Aorta (tissue), 5 donors: Measurements from ENCODE around the gene WASHC3. TPM values are rescaled to one million over a fixed set of nuclear protein-coding genes. Genes with fewer than 3 reads are reported as not detected.

Experiments used
- ATAC-seq: fragments of 200-7000 bp; cut with Tn5 transposase; one replicate; pipeline ENCODE4 v1.9.1; 2022; ENCODE audit warnings: moderate library complexity; ENCODE audit not compliant: low FRiP score
- DNase-seq, 2 donors: peaks; one replicate each; pipeline ENCODE4 v3.0.0-alpha.2; 2020
- H3K27ac ChIP-seq, 2 donors: one replicate each; pipeline ENCODE4 v1.5.1; 2013; ENCODE audit warnings: low read length in 2 of 2, mild to moderate bottlenecking in 2 of 2, moderate library complexity in 2 of 2, control low read depth in 1 of 2, inconsistent platforms in 1 of 2, low read depth in 1 of 2
- H3K27me3 ChIP-seq, 2 donors: one replicate each; pipeline ENCODE4 v1.6.1; 2013; ENCODE audit warnings: control low read depth in 1 of 2, low read length in 1 of 2, mild to moderate bottlenecking in 1 of 2, moderate library complexity in 1 of 2; ENCODE audit not compliant: insufficient read depth in 2 of 2, control insufficient read depth in 1 of 2
- H3K36me3 ChIP-seq, 2 donors: one replicate each; pipeline ENCODE4 v1.6.1; 2013; ENCODE audit warnings: control low read depth in 1 of 2, low read length in 1 of 2, mild to moderate bottlenecking in 1 of 2; ENCODE audit not compliant: insufficient read depth in 2 of 2, control insufficient read depth in 1 of 2
- H3K4me1 ChIP-seq, 2 donors: one replicate each; pipeline ENCODE4 v1.6.1; 2013; ENCODE audit warnings: low read length in 2 of 2, control low read depth in 1 of 2, mild to moderate bottlenecking in 1 of 2, moderate library complexity in 1 of 2; ENCODE audit not compliant: insufficient read depth in 2 of 2, control insufficient read depth in 1 of 2
- H3K4me3 ChIP-seq, 2 donors: one replicate each; pipeline ENCODE4 v1.5.1; 2013; ENCODE audit warnings: low read length in 2 of 2, control low read depth in 1 of 2, mild to moderate bottlenecking in 1 of 2
- H3K9me3 ChIP-seq: one replicate; pipeline ENCODE4 v1.6.1; 2013; ENCODE audit warnings: mild to moderate bottlenecking, low read length; ENCODE audit not compliant: control insufficient read depth
- WGBS, 2 donors: extraction: QIAGEN DNeasy Blood & Tissue Kit; methylation state at CpG; one replicate each; pipeline ENCODE4 v1.1.7; 2013; 5-methylcytosine and 5-hydroxymethylcytosine counted together
- intact Hi-C, 2 donors: fragments of 100-400 bp; cut with DNase I; formaldehyde crosslinking; loops; one replicate each; pipeline versions ENCODE4 v1.14.2 to v1.15.0; 2022
- polyA plus RNA-seq, 2 donors: library from polyadenylated mRNA; stranded (reverse); fragments of 200-250 nt; gene quantifications; one replicate each; pipeline ENCODE4 v1.2.3, GENCODE V29; 2013
- total RNA-seq, 2 donors: library from RNA; stranded (reverse); fragmentation: NEBNext Ultra II Directional; extraction: Animal tissue kit (Norgen Biotek cat#: 25700); gene quantifications; one replicate each; pipeline ENCODE4 v1.2.1, GENCODE V29; 2021
- donor health status: healthy with polysubstance abuse.
- donor health status: Bipolar disorder and iron deficiency.
- donor health status: DM: no; HTN: no; CAD: no.
- donor health status: DM: no; HTN: no; CAD: no.
- donor health status: DM: yes; HTN: yes; CAD: no.

Gene WASHC3
- total and polyA plus RNA-seq, 4 donors, result 36.9 to 70.7 (median 59.7) TPM

GRCh38 chr12:101968770-101969169 is 93.0 kb downstream of the WASHC3 start:
- intact Hi-C loops, result no loop called here
- no peaks in the 10 kb centered on the region for H3K27me3 ChIP-seq

GRCh38 chr12:101967506-101967905 is 94.3 kb downstream of the WASHC3 start:
- DNase-seq (no peak), ATAC-seq (no peak)
- Histone ChIP-seq H3K9me3 (no peaks in the 10 kb centered on the region), H3K27me3 (no peaks in the 10 kb centered on the region), H3K4me3 (no peak overlapping the region), H3K4me1 (no peaks in the 10 kb centered on the region), H3K36me3 (no peaks in the 10 kb centered on the region), H3K27ac (no peak overlapping the region)
- WGBS, 2 donors, result 50 to 62% methylated on average over 4 of the region's 4 CpGs
- intact Hi-C loops, result no loop called here

More at GRCh38 chr12:101968770-101969169, 93.0 kb downstream of the WASHC3 start:
- Histone ChIP-seq H3K4me3 (no peak overlapping the region), H3K9me3 (no peaks in the 10 kb centered on the region), H3K36me3 (no peaks in the 10 kb centered on the region), H3K27ac (no peak overlapping the region), H3K4me1 (no peaks in the 10 kb centered on the region)
- 56 to 59% methylated on average over 1 of the region's 1 CpG for whole genome bisulfite sequencing, 2 donors
- DNase-seq (no peak), ATAC-seq (no peak)

- 83 to 86% methylated on average over 1 of the region's 1 CpG for WGBS, 2 donors
- Histone ChIP-seq H3K4me1 (no peaks in the 10 kb centered on the region), H3K4me3 (no peak overlapping the region), H3K27me3 (no peaks in the 10 kb centered on the region), H3K36me3 (no peaks in the 10 kb centered on the region), H3K27ac (no peak overlapping the region), H3K9me3 (no peaks in the 10 kb centered on the region)
- ATAC-seq (no peak), DNase-seq (no peak)
- intact Hi-C loops, result no loop called here
Observed at GRCh38 chr12:101966496-101966895, 95.3 kb downstream of the WASHC3 start.

GRCh38 chr12:101963697-101964096 is 98.1 kb downstream of the WASHC3 start:
- no peak for ATAC-seq
- Histone ChIP-seq H3K4me3 (no peak overlapping the region), H3K27ac (no peak overlapping the region), H3K9me3 (peaks cover 2% of the 10 kb centered on the region), H3K36me3 (no peaks in the 10 kb centered on the region), H3K4me1 (no peaks in the 10 kb centered on the region), H3K27me3 (no peaks in the 10 kb centered on the region)
- DNase-seq, result no peak
- intact Hi-C loops, result no loop called here
- WGBS, 2 donors, result 0 to 2% methylated on average over 1 of the region's 1 CpG

Other genes starting within 250 kb of the WASHC3 start
- 10 to 100 TPM; 29.1 to 43.3 TPM for gene GNPTAB, start 231.0 kb downstream of the WASHC3 start, total RNA-seq
- gene GNPTAB, start 231.0 kb downstream of the WASHC3 start, polyA plus RNA-seq, result 1 to 10 TPM; 9.1 to 9.2 TPM
- gene DRAM1, start 184.4 kb downstream of the WASHC3 start, total RNA-seq, result 10 to 100 TPM; 28.6 to 37.4 TPM
- gene DRAM1, start 184.4 kb downstream of the WASHC3 start, polyA plus RNA-seq, result 10 to 100 TPM; 11.0 to 16.5 TPM
- gene NUP37, start 58.1 kb upstream of the WASHC3 start, total RNA-seq, result 10 to 100 TPM; 12.6 to 16.1 TPM
- gene NUP37, start 58.1 kb upstream of the WASHC3 start, polyA plus RNA-seq, result 1 to 10 TPM; 9.5 to 9.7 TPM
- gene PARPBP, start 58.2 kb upstream of the WASHC3 start, total RNA-seq, result 1 to 10 TPM; 2.9 to 7.2 TPM
- 1 to 10 TPM in 1 of 2 donors, under 1 TPM in 1; 0.41 to 1.1 TPM for gene PARPBP, start 58.2 kb upstream of the WASHC3 start, polyA plus RNA-seq
- not detected for gene PMCH, start 135.8 kb upstream of the WASHC3 start, total RNA-seq
- gene PMCH, start 135.8 kb upstream of the WASHC3 start, polyA plus RNA-seq, result not detected